HFFc6 (cell line): Measurements from ENCODE around the gene ADCY9. TPM values are rescaled to one million over a fixed set of nuclear protein-coding genes. Genes with fewer than 3 reads are reported as not detected.

Experiments used
- DNase-seq: peaks from one replicate; pipeline ENCODE4 v3.0.0-alpha.2; 2018
- H3K27ac Mint-ChIP-seq: 2 replicates; pipeline ENCODE4 v1.8.0; 2020; ENCODE audit warnings: mild to moderate bottlenecking, mixed read lengths
- H3K27me3 Mint-ChIP-seq: 2 replicates; pipeline ENCODE4 v1.8.0; 2021; ENCODE audit warnings: mild to moderate bottlenecking, moderate library complexity, mixed read lengths; ENCODE audit not compliant: insufficient read depth
- H3K36me3 Mint-ChIP-seq: 2 replicates; pipeline ENCODE4 v1.8.0; 2021; ENCODE audit warnings: low read depth, mixed read lengths
- H3K4me1 Mint-ChIP-seq: 2 replicates; pipeline ENCODE4 v1.8.0; 2020; ENCODE audit warnings: low read depth, mixed read lengths
- H3K4me3 Mint-ChIP-seq: 2 replicates; pipeline ENCODE4 v1.8.0; 2020; ENCODE audit warnings: mild to moderate bottlenecking, moderate library complexity, mixed read lengths
- H3K9me3 Mint-ChIP-seq: 2 replicates; pipeline ENCODE4 v1.8.0; 2020; ENCODE audit warnings: mild to moderate bottlenecking, mixed read lengths
- CTCF ChIP-seq: fragments of 200-600 bp; sonication (generic); IDR thresholded peaks from 2 replicates; pipeline ENCODE4 v1.5.0; 2021; ENCODE audit warnings: antibody characterized with exemption, mild to moderate bottlenecking
- total RNA-seq, 6 experiments: library from RNA; stranded (reverse); fragmentation: NEBNext Ultra II Directional; extraction: Animal tissue kit (Norgen Biotek cat#: 25700); gene quantifications; 2 replicates in 1 of 6; 3 replicates in 5 of 6; pipeline ENCODE4 v1.2.3, GENCODE V29; 2021

ADCY9 gene
- total RNA-seq, 6 experiments from 2014 or later, result 20.8 to 24.8 (median 22.6) TPM

GRCh38 chr16:3998793-3999478, 117.3 kb downstream of the ADCY9 start:
- no peaks in the 10 kb centered on the region for H3K36me3 Mint-ChIP-seq
- H3K4me1 Mint-ChIP-seq, result peaks cover 17% of the 10 kb centered on the region
- TF ChIP-seq CTCF, result no peak
- peak; percentile 39 for DNase-seq
- no peaks in the 10 kb centered on the region for H3K9me3 Mint-ChIP-seq
- H3K4me3 Mint-ChIP-seq, result peak overlapping the region; percentile 26; the same call in 1 of the 2 replicates
- H3K27ac Mint-ChIP-seq, result peak overlapping the region; percentile 67
- peaks cover 3% of the 10 kb centered on the region for H3K27me3 Mint-ChIP-seq

- Mint-ChIP-seq H3K4me1 (peaks cover 17% of the 10 kb centered on the region), H3K4me3 (no peak overlapping the region), H3K36me3 (no peaks in the 10 kb centered on the region), H3K27me3 (peaks cover 3% of the 10 kb centered on the region), H3K27ac (no peak overlapping the region), H3K9me3 (no peaks in the 10 kb centered on the region)
- TF ChIP-seq CTCF, result no peak
- no peak for DNase-seq
Measured at GRCh38 chr16:3997231-3997841, 118.9 kb downstream of the ADCY9 start.

- no peaks in the 10 kb centered on the region for H3K9me3 Mint-ChIP-seq
- peaks cover 14% of the 10 kb centered on the region for H3K4me1 Mint-ChIP-seq
- peaks cover 5% of the 10 kb centered on the region for H3K27me3 Mint-ChIP-seq
- H3K27ac Mint-ChIP-seq, result no peak overlapping the region
- no peak for DNase-seq
- H3K4me3 Mint-ChIP-seq, result no peak overlapping the region
- H3K36me3 Mint-ChIP-seq, result no peaks in the 10 kb centered on the region
- no peak for TF ChIP-seq CTCF
Measured at GRCh38 chr16:3995001-3995400, 121.2 kb downstream of the ADCY9 start.

GRCh38 chr16:3993052-3993785, 123.0 kb downstream of the ADCY9 start:
- Mint-ChIP-seq H3K4me3 (no peak overlapping the region), H3K27me3 (peaks cover 5% of the 10 kb centered on the region), H3K36me3 (no peaks in the 10 kb centered on the region), H3K9me3 (no peaks in the 10 kb centered on the region), H3K27ac (no peak overlapping the region), H3K4me1 (no peaks in the 10 kb centered on the region)
- TF ChIP-seq CTCF, result no peak
- DNase-seq, result no peak

GRCh38 chr16:3992297-3993051, 123.8 kb downstream of the ADCY9 start:
- no peak for DNase-seq
- Mint-ChIP-seq H3K27ac (no peak overlapping the region), H3K4me1 (no peaks in the 10 kb centered on the region), H3K9me3 (no peaks in the 10 kb centered on the region), H3K36me3 (no peaks in the 10 kb centered on the region), H3K4me3 (no peak overlapping the region), H3K27me3 (peaks cover 5% of the 10 kb centered on the region)
- TF ChIP-seq CTCF, result no peak
